HCT116 (cell line): ENCODE data around the gene ASGR1. TPM values are rescaled to one million over a fixed set of nuclear protein-coding genes. Genes with fewer than 3 reads are reported as not detected.

Experiments
- ATAC-seq: fragments of 200-7000 bp; cut with Tn5 transposase; 2 replicates; pipeline ENCODE4 v1.9.1; 2020; ENCODE audit warnings: mild to moderate bottlenecking, moderate library complexity
- BruUV-seq: library from RNA; stranded (reverse); fragments of 400-500 nt; replicated peaks from 2 replicates; lab custom pipeline; 2021; lab: Mats Ljungman, UMichigan
- CTCF ChIA-PET: fragments of 300-600 bp; sonication (Branson Sonifier 250); formaldehyde crosslinking; loops from one replicate; lab custom pipeline; 2021; ENCODE audit warnings: antibody characterized with exemption; lab: Charles Lee
- POLR2A ChIA-PET: fragments of 300-600, 350-600 bp; sonication (Branson Sonifier 250); formaldehyde crosslinking; loops from one replicate; lab custom pipeline; 2021; ENCODE audit warnings: antibody characterized with exemption; lab: Charles Lee
- RAD21 ChIA-PET, 2 experiments: fragments of 300-600 bp; sonication (Branson Sonifier 250); formaldehyde crosslinking; loops; one replicate each; lab custom pipeline; 2023; ENCODE audit warnings: low total read pairs in 2 of 2; ENCODE audit not compliant: uncharacterized antibody in 2 of 2, unreplicated experiment in 2 of 2, low non-redundant PET in 1 of 2; lab: Charles Lee
- DNase-seq: peaks from one replicate; pipeline ENCODE4 v3.0.0-alpha.2; 2010; ENCODE audit warnings: low read depth, low spot score
- H2AFZ ChIP-seq: fragments of 200-600 bp; shearing (Covaris generic), sonication (generic); 2 replicates; pipeline ENCODE4 v1.6.1; 2017; ENCODE audit warnings: low read depth, mixed run types, mixed read lengths, antibody characterized with exemption, low read length; ENCODE audit not compliant: poor library complexity, severe bottlenecking
- H3K27ac ChIP-seq: 2 replicates; pipeline ENCODE4 v1.5.1; 2012; ENCODE audit warnings: low read depth, low read length
- H3K27me3 ChIP-seq: fragments of 200-600 bp; sonication (generic); 2 replicates; pipeline ENCODE4 v1.6.1; 2016; ENCODE audit warnings: mixed run types, low read length, mixed read lengths; ENCODE audit not compliant: insufficient read depth
- H3K36me3 ChIP-seq, 2 experiments: fragments of 200-500 bp in 1 of 2; fragments of 200-600 bp in 1 of 2; sonication (Bioruptor generic) in 1 of 2; sonication (generic) in 1 of 2; 2 replicates each; pipeline versions ENCODE4 v1.5.1 to v1.6.1; 2014 to 2016; ENCODE audit warnings: low read length in 2 of 2, inconsistent platforms in 1 of 2, mixed read lengths in 1 of 2, mixed run types in 1 of 2; ENCODE audit not compliant: insufficient read depth in 2 of 2, control insufficient read depth in 1 of 2
- H3K4me1 ChIP-seq, 2 experiments: fragments of 200-600 bp in 1 of 2; sonication (generic) in 1 of 2; 2 replicates each; pipeline versions ENCODE4 v1.5.1 to v1.6.1; 2012 to 2017; ENCODE audit warnings: low read length in 2 of 2, inconsistent platforms in 1 of 2, mild to moderate bottlenecking in 1 of 2, mixed read lengths in 1 of 2, mixed run types in 1 of 2, moderate library complexity in 1 of 2; ENCODE audit not compliant: insufficient read depth in 2 of 2, control insufficient read depth in 1 of 2
- H3K4me2 ChIP-seq: fragments of 200-600 bp; sonication (generic); 2 replicates; pipeline ENCODE4 v1.6.1; 2017; ENCODE audit warnings: mixed run types, low read length, mixed read lengths
- H3K4me3 ChIP-seq, 2 experiments: fragments of 200-600 bp in 1 of 2; sonication (generic) in 1 of 2; replicated peaks in 1 of 2; 2 replicates each; pipeline ENCODE4 v1.5.1; 2011 to 2016; ENCODE audit warnings: low read length in 2 of 2, control low read depth in 1 of 2, low read depth in 1 of 2, mild to moderate bottlenecking in 1 of 2, mixed read lengths in 1 of 2, mixed run types in 1 of 2
- H3K79me2 ChIP-seq: fragments of 200-600 bp; sonication (generic); 2 replicates; pipeline ENCODE4 v1.6.1; 2017; ENCODE audit warnings: mild to moderate bottlenecking, mixed run types, low read length, moderate library complexity, mixed read lengths; ENCODE audit not compliant: insufficient read depth
- H3K9ac ChIP-seq: fragments of 200-600 bp; sonication (generic); 2 replicates; pipeline ENCODE4 v1.6.1; 2016; ENCODE audit warnings: low read length, mixed read lengths
- H3K9me2 ChIP-seq: fragments of 200-600 bp; sonication (generic), shearing (Covaris generic); 2 replicates; pipeline ENCODE4 v1.6.1; 2017; ENCODE audit warnings: mixed run types, mild to moderate bottlenecking, moderate library complexity; ENCODE audit not compliant: insufficient read depth
- H3K9me3 ChIP-seq, 2 experiments: fragments of 200-500 bp in 1 of 2; fragments of 200-600 bp in 1 of 2; sonication (Bioruptor generic) in 1 of 2; sonication (generic) in 1 of 2; 2 replicates each; pipeline ENCODE4 v1.6.1; 2014 to 2017; ENCODE audit warnings: low read length in 2 of 2, mixed read lengths in 2 of 2, inconsistent platforms in 1 of 2, low read depth in 1 of 2, mild to moderate bottlenecking in 1 of 2, mixed run types in 1 of 2, moderate library complexity in 1 of 2; ENCODE audit not compliant: control insufficient read depth in 1 of 2, insufficient read depth in 1 of 2
- H4K20me1 ChIP-seq: fragments of 200-600 bp; sonication (generic), shearing (Covaris generic); 2 replicates; pipeline ENCODE4 v1.6.1; 2017; ENCODE audit warnings: mixed run types, mild to moderate bottlenecking, moderate library complexity; ENCODE audit not compliant: insufficient read depth
- CEBPB ChIP-seq: IDR thresholded peaks from 2 replicates; pipeline ENCODE4 v1.6.1; 2012; ENCODE audit warnings: low read depth
- ELF1 ChIP-seq: IDR thresholded peaks from 2 replicates; pipeline ENCODE4 v1.6.1; 2012; ENCODE audit warnings: low read depth, borderline replicate concordance
- EZH2 ChIP-seq: fragments of 200-600 bp; sonication (generic); IDR thresholded peaks from 2 replicates; pipeline ENCODE4 v1.6.1; 2017; ENCODE audit warnings: antibody characterized with exemption, mixed run types
- EZH2phosphoT487 ChIP-seq: fragments of 200-600 bp; IDR thresholded peaks from 2 replicates; pipeline ENCODE4 v1.6.1; 2018; ENCODE audit warnings: antibody characterized with exemption, borderline replicate concordance
- FOSL1 ChIP-seq: IDR thresholded peaks from 2 replicates; pipeline ENCODE4 v1.6.1; 2012; ENCODE audit warnings: low read depth
- MAX ChIP-seq: IDR thresholded peaks from 2 replicates; pipeline ENCODE4 v1.6.1; 2012
- POLR2A ChIP-seq: IDR thresholded peaks from 2 replicates; pipeline ENCODE4 v1.7.0; 2011; ENCODE audit warnings: borderline replicate concordance; ENCODE audit not compliant: insufficient read depth, insufficient read length; ENCODE audit errors: extremely low read depth
- POLR2AphosphoS5 ChIP-seq: IDR thresholded peaks from 2 replicates; pipeline ENCODE4 v1.6.1; 2011; ENCODE audit warnings: mild to moderate bottlenecking, low read depth, low read length, moderate library complexity
- RAD21 ChIP-seq: IDR thresholded peaks from 2 replicates; pipeline ENCODE4 v1.6.1; 2012; ENCODE audit warnings: low read depth, mild to moderate bottlenecking
- SIN3A ChIP-seq: IDR thresholded peaks from 2 replicates; pipeline ENCODE4 v1.6.1; 2012; ENCODE audit warnings: low read depth
- SP1 ChIP-seq: IDR thresholded peaks from 2 replicates; pipeline ENCODE4 v1.6.1; 2012; ENCODE audit warnings: low read depth
- SRF ChIP-seq: IDR thresholded peaks from 2 replicates; pipeline ENCODE4 v1.6.1; 2012; ENCODE audit warnings: low read depth
- YY1 ChIP-seq: IDR thresholded peaks from 2 replicates; pipeline ENCODE4 v1.6.1; 2011; ENCODE audit warnings: low read length, low read depth, moderate library complexity, mild to moderate bottlenecking; ENCODE audit not compliant: insufficient replicate concordance; ENCODE audit errors: extremely low read depth
- ZFX ChIP-seq: fragments of 450-650 bp; IDR thresholded peaks from 2 replicates; pipeline ENCODE4 v1.6.1; 2017
- ZNF274 ChIP-seq: fragments of 200-500 bp; sonication (Bioruptor generic); IDR thresholded peaks from 2 replicates; pipeline ENCODE4 v1.6.1; 2014; ENCODE audit warnings: mild to moderate bottlenecking, low read depth, low read length, inconsistent platforms
- intact Hi-C: fragments of 100-400 bp; cut with micrococcal nuclease; formaldehyde crosslinking; loops from 2 replicates; pipeline ENCODE4 v1.10.0; 2022
- total RNA-seq: library from RNA; stranded (reverse); gene quantifications from one replicate; pipeline ENCODE4 v1.2.1, GENCODE V29; 2021; ENCODE audit not compliant: unreplicated experiment
- TF ChIP-seq, protein P1 (sequence below), 3 experiments: fragments of 200-600 bp in 1 of 3; sonication (generic) in 1 of 3; IDR thresholded peaks in 2 of 3; conservative IDR thresholded peaks in 1 of 3; 2 replicates each; pipeline ENCODE4 v1.5.1; 2012 to 2017; ENCODE audit warnings: low read depth in 2 of 3, low read length in 2 of 3, antibody characterized with exemption in 1 of 3, borderline replicate concordance in 1 of 3, control low read depth in 1 of 3, mild to moderate bottlenecking in 1 of 3, mixed read lengths in 1 of 3, mixed run types in 1 of 3, moderate library complexity in 1 of 3; ENCODE audit not compliant: insufficient read depth in 1 of 3
- TF ChIP-seq, protein P2 (sequence below): IDR thresholded peaks from 2 replicates; pipeline ENCODE4 v1.6.1; 2011; ENCODE audit warnings: mild to moderate bottlenecking, low read length, moderate library complexity; ENCODE audit not compliant: insufficient replicate concordance; ENCODE audit errors: extremely low read depth
- TF ChIP-seq, protein P3 (sequence below): IDR thresholded peaks from 2 replicates; pipeline ENCODE4 v1.6.1; 2012; ENCODE audit warnings: low read depth

The ASGR1 gene
- total RNA-seq, 1 experiment from 2014 or later: 1.2 TPM

DNA sequence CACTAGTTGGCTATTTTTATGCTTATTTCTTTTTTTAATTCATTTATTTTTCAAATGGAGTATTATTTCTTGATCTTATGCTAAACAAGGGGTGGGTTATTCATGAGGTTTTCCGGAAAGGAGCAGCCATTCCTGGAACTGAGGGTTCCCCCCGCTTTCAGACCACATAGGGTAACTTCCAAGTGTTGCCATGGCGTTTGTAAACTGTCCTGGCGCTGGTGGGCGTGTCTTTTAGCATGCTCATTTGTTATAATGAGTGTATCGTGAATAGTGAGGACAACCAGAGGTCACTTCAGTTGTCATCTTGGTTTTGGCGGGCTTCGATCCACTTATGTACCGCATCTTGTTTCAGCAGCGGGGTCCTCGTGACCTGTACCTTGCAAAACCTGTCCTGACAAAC, 35.0 kb downstream of the ASGR1 start:
- BruUV-seq: no TSS peak
- H3K9ac ChIP-seq: no peak overlapping the region
- H3K9me3 ChIP-seq: no peaks in the 10 kb centered on the region
- H3K4me3 ChIP-seq: no peak overlapping the region
- no peaks in the 10 kb centered on the region for H3K36me3 ChIP-seq
- H3K4me2 ChIP-seq: no peak overlapping the region
- no peaks in the 10 kb centered on the region for H4K20me1 ChIP-seq
- H3K27me3 ChIP-seq: no peaks in the 10 kb centered on the region
- ChIA-PET RAD21 (no interaction called here), POLR2A (no interaction called here), CTCF (no interaction called here)
- no peak for TF ChIP-seq RAD21
- TF ChIP-seq MAX: no peak
- no peak for TF ChIP-seq CEBPB
- TF ChIP-seq ELF1: no peak
- TF ChIP-seq, protein P1, sequence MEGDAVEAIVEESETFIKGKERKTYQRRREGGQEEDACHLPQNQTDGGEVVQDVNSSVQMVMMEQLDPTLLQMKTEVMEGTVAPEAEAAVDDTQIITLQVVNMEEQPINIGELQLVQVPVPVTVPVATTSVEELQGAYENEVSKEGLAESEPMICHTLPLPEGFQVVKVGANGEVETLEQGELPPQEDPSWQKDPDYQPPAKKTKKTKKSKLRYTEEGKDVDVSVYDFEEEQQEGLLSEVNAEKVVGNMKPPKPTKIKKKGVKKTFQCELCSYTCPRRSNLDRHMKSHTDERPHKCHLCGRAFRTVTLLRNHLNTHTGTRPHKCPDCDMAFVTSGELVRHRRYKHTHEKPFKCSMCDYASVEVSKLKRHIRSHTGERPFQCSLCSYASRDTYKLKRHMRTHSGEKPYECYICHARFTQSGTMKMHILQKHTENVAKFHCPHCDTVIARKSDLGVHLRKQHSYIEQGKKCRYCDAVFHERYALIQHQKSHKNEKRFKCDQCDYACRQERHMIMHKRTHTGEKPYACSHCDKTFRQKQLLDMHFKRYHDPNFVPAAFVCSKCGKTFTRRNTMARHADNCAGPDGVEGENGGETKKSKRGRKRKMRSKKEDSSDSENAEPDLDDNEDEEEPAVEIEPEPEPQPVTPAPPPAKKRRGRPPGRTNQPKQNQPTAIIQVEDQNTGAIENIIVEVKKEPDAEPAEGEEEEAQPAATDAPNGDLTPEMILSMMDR (IDR thresholded peaks at IDR 0.05 in 2 of 3, conservative IDR thresholded peaks at IDR 0.05 in 1 of 3; ENCODE audit: borderline replicate concordance in 1 of 3, insufficient read depth in 1 of 3, low read depth in 2 of 3, low read length in 2 of 3): no peak
- no peak for TF ChIP-seq ZNF274
- no peak for TF ChIP-seq POLR2A
- TF ChIP-seq SP1: no peak
- TF ChIP-seq YY1: no peak
- no peak for TF ChIP-seq EZH2
- TF ChIP-seq ZFX: no peak
- no peak for TF ChIP-seq SRF
- TF ChIP-seq FOSL1: no peak
- TF ChIP-seq POLR2AphosphoS5: no peak
- no peak for TF ChIP-seq SIN3A
- no peak for TF ChIP-seq EZH2phosphoT487
- TF ChIP-seq, protein P2, sequence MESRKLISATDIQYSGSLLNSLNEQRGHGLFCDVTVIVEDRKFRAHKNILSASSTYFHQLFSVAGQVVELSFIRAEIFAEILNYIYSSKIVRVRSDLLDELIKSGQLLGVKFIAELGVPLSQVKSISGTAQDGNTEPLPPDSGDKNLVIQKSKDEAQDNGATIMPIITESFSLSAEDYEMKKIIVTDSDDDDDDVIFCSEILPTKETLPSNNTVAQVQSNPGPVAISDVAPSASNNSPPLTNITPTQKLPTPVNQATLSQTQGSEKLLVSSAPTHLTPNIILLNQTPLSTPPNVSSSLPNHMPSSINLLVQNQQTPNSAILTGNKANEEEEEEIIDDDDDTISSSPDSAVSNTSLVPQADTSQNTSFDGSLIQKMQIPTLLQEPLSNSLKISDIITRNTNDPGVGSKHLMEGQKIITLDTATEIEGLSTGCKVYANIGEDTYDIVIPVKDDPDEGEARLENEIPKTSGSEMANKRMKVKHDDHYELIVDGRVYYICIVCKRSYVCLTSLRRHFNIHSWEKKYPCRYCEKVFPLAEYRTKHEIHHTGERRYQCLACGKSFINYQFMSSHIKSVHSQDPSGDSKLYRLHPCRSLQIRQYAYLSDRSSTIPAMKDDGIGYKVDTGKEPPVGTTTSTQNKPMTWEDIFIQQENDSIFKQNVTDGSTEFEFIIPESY: no peak
- TF ChIP-seq, protein P3, sequence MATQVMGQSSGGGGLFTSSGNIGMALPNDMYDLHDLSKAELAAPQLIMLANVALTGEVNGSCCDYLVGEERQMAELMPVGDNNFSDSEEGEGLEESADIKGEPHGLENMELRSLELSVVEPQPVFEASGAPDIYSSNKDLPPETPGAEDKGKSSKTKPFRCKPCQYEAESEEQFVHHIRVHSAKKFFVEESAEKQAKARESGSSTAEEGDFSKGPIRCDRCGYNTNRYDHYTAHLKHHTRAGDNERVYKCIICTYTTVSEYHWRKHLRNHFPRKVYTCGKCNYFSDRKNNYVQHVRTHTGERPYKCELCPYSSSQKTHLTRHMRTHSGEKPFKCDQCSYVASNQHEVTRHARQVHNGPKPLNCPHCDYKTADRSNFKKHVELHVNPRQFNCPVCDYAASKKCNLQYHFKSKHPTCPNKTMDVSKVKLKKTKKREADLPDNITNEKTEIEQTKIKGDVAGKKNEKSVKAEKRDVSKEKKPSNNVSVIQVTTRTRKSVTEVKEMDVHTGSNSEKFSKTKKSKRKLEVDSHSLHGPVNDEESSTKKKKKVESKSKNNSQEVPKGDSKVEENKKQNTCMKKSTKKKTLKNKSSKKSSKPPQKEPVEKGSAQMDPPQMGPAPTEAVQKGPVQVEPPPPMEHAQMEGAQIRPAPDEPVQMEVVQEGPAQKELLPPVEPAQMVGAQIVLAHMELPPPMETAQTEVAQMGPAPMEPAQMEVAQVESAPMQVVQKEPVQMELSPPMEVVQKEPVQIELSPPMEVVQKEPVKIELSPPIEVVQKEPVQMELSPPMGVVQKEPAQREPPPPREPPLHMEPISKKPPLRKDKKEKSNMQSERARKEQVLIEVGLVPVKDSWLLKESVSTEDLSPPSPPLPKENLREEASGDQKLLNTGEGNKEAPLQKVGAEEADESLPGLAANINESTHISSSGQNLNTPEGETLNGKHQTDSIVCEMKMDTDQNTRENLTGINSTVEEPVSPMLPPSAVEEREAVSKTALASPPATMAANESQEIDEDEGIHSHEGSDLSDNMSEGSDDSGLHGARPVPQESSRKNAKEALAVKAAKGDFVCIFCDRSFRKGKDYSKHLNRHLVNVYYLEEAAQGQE: no peak
- H3K4me1 ChIP-seq: peaks cover 9 to 13% of the 10 kb centered on the region in 2 experiments; a peak in 3 of 4 replicates
- H2AFZ ChIP-seq: no peak overlapping the region
- ATAC-seq: no peak
- H3K27ac ChIP-seq: no peak overlapping the region
- no peak for DNase-seq
- H3K9me2 ChIP-seq: no peaks in the 10 kb centered on the region
- intact Hi-C loops: no loop called here
- H3K79me2 ChIP-seq: no peaks in the 10 kb centered on the region
